Neural cell (in vitro differentiated cells): ENCODE results near the gene LTBP1. TPM values are rescaled to one million over a fixed set of nuclear protein-coding genes. Genes with fewer than 3 reads are reported as not detected.

Experiments used
- H2AFZ ChIP-seq: fragments of 200-600, 300-800 bp; sonication (generic), shearing (Covaris generic); 2 replicates; pipeline ENCODE4 v1.6.0; 2014; ENCODE audit warnings: low read depth, mild to moderate bottlenecking, antibody characterized with exemption, low read length, moderate library complexity
- H3F3A ChIP-seq: fragments of 200-600 bp; shearing (Covaris generic); 2 replicates; pipeline ENCODE4 v1.6.1; 2016; ENCODE audit warnings: mild to moderate bottlenecking, moderate library complexity, mixed read lengths, antibody characterized with exemption, low read length; ENCODE audit not compliant: insufficient read depth, poor library complexity, severe bottlenecking
- H3K27ac ChIP-seq: fragments of 200-600, 300-800 bp; sonication (generic), shearing (Covaris generic); 2 replicates; pipeline ENCODE4 v1.5.1; 2014; ENCODE audit warnings: mild to moderate bottlenecking, low read length, moderate library complexity
- H3K27me3 ChIP-seq: fragments of 300-800, 200-600 bp; sonication (generic), shearing (Covaris generic); 2 replicates; pipeline ENCODE4 v1.6.0; 2014; ENCODE audit warnings: mild to moderate bottlenecking, low read depth, low read length, moderate library complexity; ENCODE audit not compliant: insufficient read depth
- H3K36me3 ChIP-seq: fragments of 300-800, 200-600 bp; sonication (generic), shearing (Covaris generic); 2 replicates; pipeline ENCODE4 v1.5.1; 2014; ENCODE audit warnings: mild to moderate bottlenecking, antibody characterized with exemption, low read length, moderate library complexity; ENCODE audit not compliant: insufficient read depth
- H3K4me2 ChIP-seq: fragments of 300-800, 200-600 bp; sonication (generic), shearing (Covaris generic); 2 replicates; pipeline ENCODE4 v1.6.0; 2014; ENCODE audit warnings: mild to moderate bottlenecking, low read length
- H3K4me3 ChIP-seq: fragments of 300-800, 200-600 bp; sonication (generic), shearing (Covaris generic); 2 replicates; pipeline ENCODE4 v1.5.1; 2014; ENCODE audit warnings: mild to moderate bottlenecking, low read length, moderate library complexity
- H3K79me2 ChIP-seq: fragments of 200-600 bp; shearing (Covaris generic); replicated peaks from 2 replicates; pipeline ENCODE4 v1.6.0; 2014; ENCODE audit warnings: mild to moderate bottlenecking, low read length, moderate library complexity; ENCODE audit not compliant: insufficient read depth
- H3K9ac ChIP-seq: fragments of 300-800, 200-600 bp; sonication (generic), shearing (Covaris generic); 2 replicates; pipeline ENCODE4 v1.6.1; 2016; ENCODE audit warnings: mild to moderate bottlenecking, low read length, mixed read lengths
- H3K9me2 ChIP-seq: fragments of 200-600 bp; shearing (Covaris generic); 2 replicates; pipeline ENCODE4 v1.6.1; 2016; ENCODE audit warnings: mild to moderate bottlenecking, low read length, mixed read lengths; ENCODE audit not compliant: insufficient read depth
- H3K9me3 ChIP-seq: fragments of 200-600, 300-800 bp; sonication (generic), shearing (Covaris generic); 2 replicates; pipeline ENCODE4 v1.6.1; 2016; ENCODE audit warnings: mild to moderate bottlenecking, mixed run types, low read length, moderate library complexity, mixed read lengths
- H4K20me1 ChIP-seq: fragments of 200-600 bp; shearing (Covaris generic); 2 replicates; pipeline ENCODE4 v1.6.1; 2016; ENCODE audit warnings: mild to moderate bottlenecking, mixed run types; ENCODE audit not compliant: insufficient read depth
- EP300 ChIP-seq: fragments of 450-650 bp; conservative IDR thresholded peaks from 2 replicates; pipeline ENCODE4 v1.6.1; 2014; ENCODE audit warnings: antibody characterized with exemption, mild to moderate bottlenecking, moderate library complexity; ENCODE audit not compliant: poor library complexity, severe bottlenecking
- EZH2 ChIP-seq: fragments of 200-600, 300-800 bp; shearing (Covaris generic), sonication (generic); IDR thresholded peaks from 2 replicates; pipeline ENCODE4 v1.6.1; 2014; ENCODE audit warnings: antibody characterized with exemption, low read length, borderline replicate concordance, mild to moderate bottlenecking; ENCODE audit not compliant: insufficient read depth, poor library complexity, severe bottlenecking
- MXI1 ChIP-seq: fragments of 450-650 bp; conservative IDR thresholded peaks from 2 replicates; pipeline ENCODE4 v1.6.1; 2014; ENCODE audit warnings: antibody characterized with exemption, mild to moderate bottlenecking; ENCODE audit not compliant: poor library complexity, severe bottlenecking
- POLR2AphosphoS5 ChIP-seq: IDR thresholded peaks from 2 replicates; pipeline ENCODE4 v1.6.1; 2012
- RAD21 ChIP-seq: fragments of 450-650 bp; conservative IDR thresholded peaks from 2 replicates; pipeline ENCODE4 v1.6.1; 2014; ENCODE audit warnings: antibody characterized with exemption, mild to moderate bottlenecking, moderate library complexity
- SMC3 ChIP-seq: fragments of 450-650 bp; conservative IDR thresholded peaks from 2 replicates; pipeline ENCODE4 v1.6.1; 2014; ENCODE audit warnings: antibody characterized with exemption, mild to moderate bottlenecking, moderate library complexity; ENCODE audit not compliant: poor library complexity
- TAF1 ChIP-seq: IDR thresholded peaks from 2 replicates; pipeline ENCODE4 v1.6.1; 2012; ENCODE audit warnings: low read depth
- polyA plus RNA-seq: library from polyadenylated mRNA; depleted of rRNA; stranded (reverse); fragments of >200 nt; gene quantifications from 2 replicates; pipeline ENCODE4 v1.2.3, GENCODE V29; 2014
- TF ChIP-seq, protein P1 (sequence below): IDR thresholded peaks from 2 replicates; pipeline ENCODE4 v1.6.1; 2012; ENCODE audit warnings: borderline replicate concordance
- TF ChIP-seq, protein P2 (sequence below): fragments of 450-650 bp; IDR thresholded peaks from 2 replicates; pipeline ENCODE4 v1.5.1; 2014; ENCODE audit warnings: antibody characterized with exemption, mild to moderate bottlenecking, moderate library complexity; ENCODE audit not compliant: poor library complexity, severe bottlenecking

The LTBP1 gene
- polyA plus RNA-seq, 1 donor from 2014 or later = 1.8 TPM

DNA sequence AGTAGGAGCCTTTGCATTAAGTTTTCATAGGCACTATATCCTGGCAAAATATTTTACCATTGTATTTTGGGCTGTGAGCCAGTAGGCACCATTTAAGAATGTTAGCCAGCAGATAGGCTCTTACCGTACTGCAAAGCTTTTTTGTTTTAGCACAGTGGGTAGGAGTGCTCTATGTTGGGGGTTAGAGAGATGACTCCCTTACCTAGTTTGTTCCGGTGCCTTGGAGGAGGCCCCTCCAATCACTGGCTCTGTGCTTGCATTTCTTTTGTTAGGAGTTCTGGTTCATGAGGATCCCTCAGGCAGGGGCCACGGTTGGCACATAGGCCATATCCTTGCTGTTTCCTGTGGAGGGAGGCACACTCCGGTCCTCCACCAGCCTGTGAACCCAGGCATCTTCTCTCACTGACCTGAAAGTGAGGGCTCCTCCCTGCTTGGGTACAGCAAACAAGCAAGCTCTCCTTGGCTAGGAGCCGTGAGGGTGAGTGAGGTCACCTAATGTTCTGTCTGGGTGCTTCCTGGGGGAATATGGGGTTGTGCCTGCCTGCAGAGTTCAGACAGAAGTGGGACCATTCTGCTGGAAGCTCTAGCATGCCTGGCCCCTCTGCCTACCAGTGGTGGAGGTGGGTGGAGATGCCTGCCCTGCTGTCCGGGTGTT lies 29.8 kb downstream of the LTBP1 start:
- no peaks in the 10 kb centered on the region for H3K79me2 ChIP-seq
- no peaks in the 10 kb centered on the region for H3K9me2 ChIP-seq
- no peaks in the 10 kb centered on the region for H4K20me1 ChIP-seq
- H2AFZ ChIP-seq = no peak overlapping the region
- no peaks in the 10 kb centered on the region for H3K9me3 ChIP-seq
- no peak overlapping the region for H3K9ac ChIP-seq
- no peaks in the 10 kb centered on the region for H3F3A ChIP-seq
- H3K27ac ChIP-seq = no peak overlapping the region
- no peak overlapping the region for H3K4me2 ChIP-seq
- no peaks in the 10 kb centered on the region for H3K36me3 ChIP-seq
- no peak for TF ChIP-seq EZH2
- TF ChIP-seq SMC3 = no peak
- TF ChIP-seq, protein P1, sequence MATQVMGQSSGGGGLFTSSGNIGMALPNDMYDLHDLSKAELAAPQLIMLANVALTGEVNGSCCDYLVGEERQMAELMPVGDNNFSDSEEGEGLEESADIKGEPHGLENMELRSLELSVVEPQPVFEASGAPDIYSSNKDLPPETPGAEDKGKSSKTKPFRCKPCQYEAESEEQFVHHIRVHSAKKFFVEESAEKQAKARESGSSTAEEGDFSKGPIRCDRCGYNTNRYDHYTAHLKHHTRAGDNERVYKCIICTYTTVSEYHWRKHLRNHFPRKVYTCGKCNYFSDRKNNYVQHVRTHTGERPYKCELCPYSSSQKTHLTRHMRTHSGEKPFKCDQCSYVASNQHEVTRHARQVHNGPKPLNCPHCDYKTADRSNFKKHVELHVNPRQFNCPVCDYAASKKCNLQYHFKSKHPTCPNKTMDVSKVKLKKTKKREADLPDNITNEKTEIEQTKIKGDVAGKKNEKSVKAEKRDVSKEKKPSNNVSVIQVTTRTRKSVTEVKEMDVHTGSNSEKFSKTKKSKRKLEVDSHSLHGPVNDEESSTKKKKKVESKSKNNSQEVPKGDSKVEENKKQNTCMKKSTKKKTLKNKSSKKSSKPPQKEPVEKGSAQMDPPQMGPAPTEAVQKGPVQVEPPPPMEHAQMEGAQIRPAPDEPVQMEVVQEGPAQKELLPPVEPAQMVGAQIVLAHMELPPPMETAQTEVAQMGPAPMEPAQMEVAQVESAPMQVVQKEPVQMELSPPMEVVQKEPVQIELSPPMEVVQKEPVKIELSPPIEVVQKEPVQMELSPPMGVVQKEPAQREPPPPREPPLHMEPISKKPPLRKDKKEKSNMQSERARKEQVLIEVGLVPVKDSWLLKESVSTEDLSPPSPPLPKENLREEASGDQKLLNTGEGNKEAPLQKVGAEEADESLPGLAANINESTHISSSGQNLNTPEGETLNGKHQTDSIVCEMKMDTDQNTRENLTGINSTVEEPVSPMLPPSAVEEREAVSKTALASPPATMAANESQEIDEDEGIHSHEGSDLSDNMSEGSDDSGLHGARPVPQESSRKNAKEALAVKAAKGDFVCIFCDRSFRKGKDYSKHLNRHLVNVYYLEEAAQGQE = no peak
- no peak for TF ChIP-seq TAF1
- no peak for TF ChIP-seq MXI1
- TF ChIP-seq, protein P2, sequence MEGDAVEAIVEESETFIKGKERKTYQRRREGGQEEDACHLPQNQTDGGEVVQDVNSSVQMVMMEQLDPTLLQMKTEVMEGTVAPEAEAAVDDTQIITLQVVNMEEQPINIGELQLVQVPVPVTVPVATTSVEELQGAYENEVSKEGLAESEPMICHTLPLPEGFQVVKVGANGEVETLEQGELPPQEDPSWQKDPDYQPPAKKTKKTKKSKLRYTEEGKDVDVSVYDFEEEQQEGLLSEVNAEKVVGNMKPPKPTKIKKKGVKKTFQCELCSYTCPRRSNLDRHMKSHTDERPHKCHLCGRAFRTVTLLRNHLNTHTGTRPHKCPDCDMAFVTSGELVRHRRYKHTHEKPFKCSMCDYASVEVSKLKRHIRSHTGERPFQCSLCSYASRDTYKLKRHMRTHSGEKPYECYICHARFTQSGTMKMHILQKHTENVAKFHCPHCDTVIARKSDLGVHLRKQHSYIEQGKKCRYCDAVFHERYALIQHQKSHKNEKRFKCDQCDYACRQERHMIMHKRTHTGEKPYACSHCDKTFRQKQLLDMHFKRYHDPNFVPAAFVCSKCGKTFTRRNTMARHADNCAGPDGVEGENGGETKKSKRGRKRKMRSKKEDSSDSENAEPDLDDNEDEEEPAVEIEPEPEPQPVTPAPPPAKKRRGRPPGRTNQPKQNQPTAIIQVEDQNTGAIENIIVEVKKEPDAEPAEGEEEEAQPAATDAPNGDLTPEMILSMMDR = no peak
- no peak for TF ChIP-seq POLR2AphosphoS5
- TF ChIP-seq RAD21 = no peak
- no peak for TF ChIP-seq EP300
- no peaks in the 10 kb centered on the region for H3K27me3 ChIP-seq
- H3K4me3 ChIP-seq = no peak overlapping the region

DNA sequence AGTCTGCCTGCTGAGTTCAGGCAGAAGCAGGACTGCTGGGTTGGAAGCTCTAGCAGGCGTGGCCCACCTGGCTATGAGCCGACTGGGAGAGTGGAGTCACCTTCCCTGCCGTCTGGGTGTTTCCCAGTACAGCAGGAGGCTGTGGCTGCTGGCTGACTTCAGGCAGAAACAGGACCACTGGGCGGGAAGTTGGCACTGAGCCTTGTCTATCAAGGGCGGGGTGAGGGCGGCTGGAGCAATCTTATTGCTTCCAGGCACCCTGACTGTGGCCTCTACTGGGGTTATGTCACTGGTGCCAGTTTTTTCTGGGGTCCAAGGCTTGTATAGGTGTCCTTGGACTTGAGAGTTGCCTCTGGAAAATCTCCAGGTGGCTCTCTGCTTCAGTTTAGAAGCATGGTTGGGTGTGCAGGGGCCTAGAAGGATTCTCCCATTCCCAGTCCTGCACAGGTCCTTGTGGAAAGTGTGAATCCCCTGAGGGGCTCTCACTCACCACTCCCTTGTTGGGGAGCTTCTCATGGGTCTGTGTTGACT lies 30.5 kb downstream of the LTBP1 start:
- Histone ChIP-seq H3K27ac (no peak overlapping the region), H4K20me1 (no peaks in the 10 kb centered on the region), H3K79me2 (no peaks in the 10 kb centered on the region), H3K9me2 (no peaks in the 10 kb centered on the region), H2AFZ (no peak overlapping the region), H3K27me3 (no peaks in the 10 kb centered on the region), H3F3A (no peaks in the 10 kb centered on the region), H3K4me2 (no peak overlapping the region), H3K36me3 (no peaks in the 10 kb centered on the region), H3K9ac (no peak overlapping the region), H3K4me3 (no peak overlapping the region), H3K9me3 (no peaks in the 10 kb centered on the region)
- TF ChIP-seq RAD21 = no peak
- no peak for TF ChIP-seq SMC3
- TF ChIP-seq POLR2AphosphoS5 = no peak
- TF ChIP-seq, protein P1 = no peak
- TF ChIP-seq EP300 = no peak
- TF ChIP-seq EZH2 = no peak
- no peak for TF ChIP-seq MXI1
- TF ChIP-seq, protein P2 = no peak
- TF ChIP-seq TAF1 = no peak
